OCI-LY7 (cell line): ENCODE measurements around the gene BTG2. TPM values are rescaled to one million over a fixed set of nuclear protein-coding genes. Genes with fewer than 3 reads are reported as not detected.
A peak's percentile ranks its signal among the peaks of the same experiment; 100 is the strongest.

Experiments used
- BruUV-seq: library from RNA; stranded (reverse); fragments of 400-500 nt; replicated peaks from 2 replicates; lab custom pipeline; 2021; lab: Mats Ljungman, UMichigan
- CTCF ChIA-PET: fragments of 300-600 bp; sonication (Branson Sonifier 250); formaldehyde crosslinking; loops from one replicate; lab custom pipeline; 2022; ENCODE audit warnings: antibody characterized with exemption; ENCODE audit not compliant: unreplicated experiment; lab: Charles Lee
- POLR2A ChIA-PET: fragments of 300-600 bp; sonication (Branson Sonifier 250); formaldehyde crosslinking; loops from one replicate; lab custom pipeline; 2022; ENCODE audit warnings: antibody characterized with exemption; lab: Charles Lee
- DNase-seq: peaks from one replicate; pipeline ENCODE4 v3.0.0-alpha.2; 2015; ENCODE audit warnings: low spot score
- H2AFZ ChIP-seq: fragments of 200-600 bp; sonication (generic), shearing (Covaris generic); 2 replicates; pipeline ENCODE4 v1.6.1; 2014; ENCODE audit warnings: mild to moderate bottlenecking, antibody characterized with exemption, low read length, moderate library complexity
- H3K27ac ChIP-seq: fragments of 200-600 bp; sonication (generic); 2 replicates; pipeline ENCODE4 v1.5.1; 2014; ENCODE audit warnings: mixed run types, low read depth, mild to moderate bottlenecking, moderate library complexity, low read length, inconsistent platforms; ENCODE audit not compliant: poor library complexity, severe bottlenecking
- H3K36me3 ChIP-seq: fragments of 200-600 bp; sonication (generic); 2 replicates; pipeline ENCODE4 v1.6.1; 2014; ENCODE audit warnings: mild to moderate bottlenecking, antibody characterized with exemption, low read length, moderate library complexity, mixed read lengths; ENCODE audit not compliant: insufficient read depth
- H3K4me1 ChIP-seq: fragments of 200-600 bp; sonication (generic); 2 replicates; pipeline ENCODE4 v1.5.1; 2014; ENCODE audit warnings: mild to moderate bottlenecking, low read length; ENCODE audit not compliant: insufficient read depth, poor library complexity, severe bottlenecking
- H3K4me2 ChIP-seq: fragments of 200-600 bp; sonication (generic); 2 replicates; pipeline ENCODE4 v1.6.1; 2014; ENCODE audit warnings: mild to moderate bottlenecking, low read length
- H3K4me3 ChIP-seq: fragments of 200-600 bp; sonication (generic); 2 replicates; pipeline ENCODE4 v1.5.1; 2014; ENCODE audit warnings: mild to moderate bottlenecking, low read depth, low read length; ENCODE audit not compliant: poor library complexity, severe bottlenecking
- H3K79me2 ChIP-seq: fragments of 200-600 bp; sonication (generic); 2 replicates; pipeline ENCODE4 v1.6.1; 2016; ENCODE audit warnings: low read depth, mild to moderate bottlenecking, low read length, moderate library complexity, mixed read lengths; ENCODE audit not compliant: insufficient read depth
- H3K9me2 ChIP-seq: fragments of 200-600 bp; sonication (generic); 2 replicates; pipeline ENCODE4 v1.6.1; 2016; ENCODE audit warnings: mild to moderate bottlenecking, low read length, mixed read lengths; ENCODE audit not compliant: insufficient read depth
- H3K9me3 ChIP-seq: fragments of 200-600 bp; sonication (generic); 2 replicates; pipeline ENCODE4 v1.6.1; 2014; ENCODE audit warnings: mild to moderate bottlenecking, mixed run types, low read length, mixed read lengths
- H4K20me1 ChIP-seq: fragments of 200-600 bp; sonication (generic); 2 replicates; pipeline ENCODE4 v1.6.1; 2014; ENCODE audit warnings: mild to moderate bottlenecking, antibody characterized with exemption, low read length, moderate library complexity, mixed read lengths; ENCODE audit not compliant: insufficient read depth
- EZH2phosphoT487 ChIP-seq: fragments of 200-600 bp; sonication (generic); IDR thresholded peaks from 2 replicates; pipeline ENCODE4 v1.6.1; 2018; ENCODE audit warnings: low read depth, borderline replicate concordance, mild to moderate bottlenecking, mixed run types, antibody characterized with exemption, low read length, moderate library complexity, mixed read lengths
- intact Hi-C: fragments of 100-400 bp; cut with micrococcal nuclease; formaldehyde crosslinking; loops from one replicate; pipeline ENCODE4 v1.10.0; 2022; ENCODE audit not compliant: unreplicated experiment
- total RNA-seq, 2 experiments: library from RNA; depleted of rRNA in 1 of 2; stranded (reverse); fragments of >200 nt in 1 of 2; shearing (Covaris generic) in 1 of 2; gene quantifications; 2 replicates each; pipeline ENCODE4 v1.2.3, GENCODE V29; 2014 to 2022
- TF ChIP-seq, protein P1 (sequence below): fragments of 200-600 bp; sonication (generic); conservative IDR thresholded peaks from 2 replicates; pipeline ENCODE4 v1.5.1; 2014; ENCODE audit warnings: mild to moderate bottlenecking, antibody characterized with exemption, low read length, moderate library complexity, mixed read lengths

The BTG2 gene
- total RNA-seq, 2 experiments from 2014 or later, result 99.5 to 156 TPM

DNA sequence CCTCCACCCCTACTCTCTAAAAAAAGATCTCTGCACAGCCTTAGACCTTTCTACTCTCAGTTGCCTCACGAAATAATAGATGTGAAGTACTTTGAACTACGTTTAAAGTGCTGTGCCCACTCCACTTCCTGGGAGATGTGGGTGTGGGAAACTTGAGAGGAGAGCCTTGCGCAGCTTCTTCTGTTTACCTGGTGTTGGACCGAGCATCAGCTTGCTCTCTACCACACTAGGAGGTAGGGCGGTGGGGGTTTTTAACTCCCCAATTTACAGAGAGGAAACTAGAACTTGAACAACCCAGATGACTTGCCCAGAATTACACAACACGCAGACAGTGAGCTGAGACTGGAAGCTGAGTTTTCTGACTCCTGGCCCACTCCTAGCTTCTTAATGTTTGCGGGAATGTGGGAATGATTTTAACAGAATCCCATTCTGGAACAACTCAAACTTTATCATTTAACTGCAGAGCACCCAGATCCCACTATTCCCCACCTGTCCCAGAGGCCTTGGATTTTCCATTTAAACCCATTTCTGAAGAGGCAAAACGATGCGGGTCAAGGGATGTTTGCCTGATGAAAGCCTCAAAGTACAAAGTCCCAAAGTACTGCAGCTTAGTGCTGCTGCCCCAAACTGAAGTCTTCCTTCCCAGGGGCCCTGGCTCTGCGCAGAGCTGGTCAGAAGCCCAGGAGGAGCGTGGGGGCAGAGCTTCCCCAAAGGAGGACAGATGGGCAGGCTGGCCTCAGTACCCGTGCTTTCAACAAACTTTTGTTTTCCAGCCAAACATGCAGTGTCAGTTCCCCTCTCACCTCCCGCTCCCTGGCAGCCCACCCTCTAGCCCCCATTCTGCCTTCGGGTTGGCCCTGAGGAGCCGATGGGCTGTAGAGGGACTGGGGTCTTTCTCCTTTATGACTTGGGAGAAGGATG lies 19.0 kb downstream of the BTG2 start:
- H3K27ac ChIP-seq, result peak overlapping the region; percentile 98
- H3K9me3 ChIP-seq, result no peaks in the 10 kb centered on the region
- H3K4me1 ChIP-seq, result peaks cover 95% of the 10 kb centered on the region
- H3K9me2 ChIP-seq, result no peaks in the 10 kb centered on the region
- peaks cover 29% of the 10 kb centered on the region; the same call in 1 of the 2 replicates for H3K79me2 ChIP-seq
- H3K36me3 ChIP-seq, result no peaks in the 10 kb centered on the region
- H3K4me2 ChIP-seq, result peak overlapping the region; percentile 99
- H3K4me3 ChIP-seq, result peak overlapping the region; percentile 67
- no peak overlapping the region for H2AFZ ChIP-seq
- TSS peak; percentile 68 for BruUV-seq
- TF ChIP-seq, protein P1, sequence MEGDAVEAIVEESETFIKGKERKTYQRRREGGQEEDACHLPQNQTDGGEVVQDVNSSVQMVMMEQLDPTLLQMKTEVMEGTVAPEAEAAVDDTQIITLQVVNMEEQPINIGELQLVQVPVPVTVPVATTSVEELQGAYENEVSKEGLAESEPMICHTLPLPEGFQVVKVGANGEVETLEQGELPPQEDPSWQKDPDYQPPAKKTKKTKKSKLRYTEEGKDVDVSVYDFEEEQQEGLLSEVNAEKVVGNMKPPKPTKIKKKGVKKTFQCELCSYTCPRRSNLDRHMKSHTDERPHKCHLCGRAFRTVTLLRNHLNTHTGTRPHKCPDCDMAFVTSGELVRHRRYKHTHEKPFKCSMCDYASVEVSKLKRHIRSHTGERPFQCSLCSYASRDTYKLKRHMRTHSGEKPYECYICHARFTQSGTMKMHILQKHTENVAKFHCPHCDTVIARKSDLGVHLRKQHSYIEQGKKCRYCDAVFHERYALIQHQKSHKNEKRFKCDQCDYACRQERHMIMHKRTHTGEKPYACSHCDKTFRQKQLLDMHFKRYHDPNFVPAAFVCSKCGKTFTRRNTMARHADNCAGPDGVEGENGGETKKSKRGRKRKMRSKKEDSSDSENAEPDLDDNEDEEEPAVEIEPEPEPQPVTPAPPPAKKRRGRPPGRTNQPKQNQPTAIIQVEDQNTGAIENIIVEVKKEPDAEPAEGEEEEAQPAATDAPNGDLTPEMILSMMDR, result no peak
- TF ChIP-seq EZH2phosphoT487, result no peak
- DNase-seq, result peak; percentile 58
- CTCF ChIA-PET, result interaction anchor here (0.5 to 2.7 kb wide), 11 partner anchors 14 to 1104 kb away, joined by 3 to 19 read pairs (median 5); no protein-coding TSS in a partner anchor
- intact Hi-C loops, result loop anchor here (1.0 to 10.0 kb wide), 3 partner anchors 19 to 1990 kb away; partner anchors contain the start of genes BTG2 and RBBP5
- no peaks in the 10 kb centered on the region for H4K20me1 ChIP-seq
- POLR2A ChIA-PET, result interaction anchor here (0.5 to 12.9 kb wide), 12 partner anchors 8 to 1181 kb away, joined by 3 to 458 read pairs (median 6); partner anchors contain the start of gene BTG2

DNA sequence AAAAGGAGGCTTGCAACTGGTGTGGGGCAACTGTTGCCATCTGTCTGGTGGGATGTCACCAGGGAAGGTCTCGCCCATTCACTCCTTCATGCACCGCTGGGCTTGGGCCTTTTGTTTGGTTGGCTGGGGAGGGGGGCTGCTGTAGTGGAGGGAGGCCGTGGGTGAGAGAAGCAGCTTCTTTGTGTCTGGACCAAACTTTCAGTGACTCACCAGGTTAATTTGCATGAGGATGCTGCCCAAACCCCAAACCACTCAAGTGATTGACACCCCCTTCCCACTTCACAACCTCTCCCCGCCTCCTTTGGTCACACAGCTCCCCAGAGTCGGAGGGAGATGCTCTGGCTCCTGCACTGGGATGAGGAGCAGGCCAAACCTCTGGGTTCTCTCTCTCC lies 19.7 kb downstream of the BTG2 start:
- BruUV-seq, result no TSS peak
- POLR2A ChIA-PET, result interaction anchor here (0.6 to 12.9 kb wide), 12 partner anchors 8 to 304 kb away, joined by 3 to 458 read pairs (median 6); partner anchors contain the start of gene BTG2

More for the DNA sequence above, 19.7 kb downstream of the BTG2 start:
- peak overlapping the region; percentile 98 for H3K27ac ChIP-seq
- peak overlapping the region; percentile 67 for H3K4me3 ChIP-seq
- H3K36me3 ChIP-seq, result no peaks in the 10 kb centered on the region
- H3K4me2 ChIP-seq, result peak overlapping the region; percentile 99
- intact Hi-C loops, result loop anchor here (1.0 to 10.0 kb wide), 3 partner anchors 20 to 1990 kb away; partner anchors contain the start of genes BTG2 and RBBP5
- H3K79me2 ChIP-seq, result peaks cover 22% of the 10 kb centered on the region; the same call in 1 of the 2 replicates
- H3K9me3 ChIP-seq, result no peaks in the 10 kb centered on the region
- H4K20me1 ChIP-seq, result no peaks in the 10 kb centered on the region
- no peaks in the 10 kb centered on the region for H3K9me2 ChIP-seq
- no peak for TF ChIP-seq EZH2phosphoT487
- TF ChIP-seq, protein P1, result no peak
- peak; percentile 94 for DNase-seq
- peaks cover 94% of the 10 kb centered on the region for H3K4me1 ChIP-seq
- CTCF ChIA-PET, result interaction anchor here (0.6 to 2.7 kb wide), 13 partner anchors 15 to 182 kb away, joined by 3 to 19 read pairs (median 6); no protein-coding TSS in a partner anchor
- no peak overlapping the region for H2AFZ ChIP-seq
